Natural killer cell (primary cell): ENCODE data around the gene NANS. TPM values are rescaled to one million over a fixed set of nuclear protein-coding genes. Genes with fewer than 3 reads are reported as not detected.

Experiments
- ATAC-seq, 3 donors: fragments of 150-1000 bp in 2 of 3; fragments of 200-7000 bp in 1 of 3; cut with Tn5 transposase; 1 replicate in 1 of 3; 2 replicates in 2 of 3; pipeline ENCODE4 v1.10.0; 2021; ENCODE audit warnings: mild to moderate bottlenecking in 2 of 3, moderate library complexity in 2 of 3
- DNase-seq, 2 donors: peaks; one replicate each; pipeline versions ENCODE4 v3.0.0 to v3.0.0-alpha.2; 2013 to 2021; ENCODE audit warnings: mixed read lengths in 1 of 2
- H3K27ac ChIP-seq: one replicate; pipeline ENCODE4 v1.5.1; 2013; ENCODE audit warnings: mild to moderate bottlenecking, low read length
- H3K27me3 ChIP-seq: one replicate; pipeline ENCODE4 v1.6.1; 2013; ENCODE audit warnings: low read length; ENCODE audit not compliant: control insufficient read depth, insufficient read depth
- H3K36me3 ChIP-seq: one replicate; pipeline ENCODE4 v1.6.1; 2013; ENCODE audit warnings: low read length; ENCODE audit not compliant: control insufficient read depth, insufficient read depth
- H3K4me1 ChIP-seq: one replicate; pipeline ENCODE4 v1.6.1; 2013; ENCODE audit warnings: low read length; ENCODE audit not compliant: control insufficient read depth, insufficient read depth
- H3K4me3 ChIP-seq: one replicate; pipeline ENCODE4 v1.5.1; 2013; ENCODE audit warnings: low read length
- H3K9me3 ChIP-seq: one replicate; pipeline ENCODE4 v1.6.1; 2013; ENCODE audit warnings: low read length; ENCODE audit not compliant: control insufficient read depth, insufficient read depth
- H3K27ac Mint-ChIP-seq, 2 donors: one replicate each; pipeline ENCODE4 v1.8.0; 2022; ENCODE audit warnings: mild to moderate bottlenecking in 2 of 2, mixed read lengths in 2 of 2, moderate library complexity in 1 of 2
- H3K27me3 Mint-ChIP-seq, 2 donors: one replicate each; pipeline ENCODE4 v1.8.0; 2022; ENCODE audit warnings: low read depth in 2 of 2, mixed read lengths in 2 of 2
- H3K36me3 Mint-ChIP-seq: one replicate; pipeline ENCODE4 v1.8.0; 2022; ENCODE audit warnings: mixed read lengths
- H3K4me1 Mint-ChIP-seq, 2 donors: one replicate each; pipeline ENCODE4 v1.8.0; 2022; ENCODE audit warnings: mixed read lengths in 2 of 2
- H3K4me3 Mint-ChIP-seq: one replicate; pipeline ENCODE4 v1.8.0; 2022; ENCODE audit warnings: mild to moderate bottlenecking, moderate library complexity, mixed read lengths
- H3K9me3 Mint-ChIP-seq, 2 donors: one replicate each; pipeline ENCODE4 v1.8.0; 2022; ENCODE audit warnings: mixed read lengths in 2 of 2
- CTCF ChIP-seq: fragments of 200-600 bp; IDR thresholded peaks from one replicate; pipeline ENCODE4 v1.8.0; 2022; ENCODE audit warnings: antibody characterized with exemption
- WGBS: methylation state at CpG from one replicate; pipeline ENCODE4 v1.1.7; 2013; ENCODE audit warnings: missing lambda C conversion rate; ENCODE audit not compliant: insufficient coverage; 5-methylcytosine and 5-hydroxymethylcytosine counted together
- intact Hi-C: fragments of 100-400 bp; cut with micrococcal nuclease; formaldehyde crosslinking; loops from one replicate; pipeline ENCODE4 v1.14.2; 2022
- total RNA-seq, 4 donors: library from RNA; stranded (reverse); fragments of 120-200 nt in 1 of 4; gene quantifications; one replicate each; pipeline versions ENCODE4 v1.2.3 to v1.2.4, GENCODE V29; 2013 to 2022

The NANS gene
- total RNA-seq, 3 donors from 2014 or later (not counting 1 experiment from before 2014, with no cell fraction given) = 30.7 to 36.8 (median 34.1) TPM

GRCh38 chr9:98045234-98046179 lies 11.0 kb upstream of the NANS start:
- peaks cover 12% of the 10 kb centered on the region in 2 donors for H3K4me1 Mint-ChIP-seq
- no peak for TF ChIP-seq CTCF
- no peaks in the 10 kb centered on the region for H3K9me3 Mint-ChIP-seq
- Histone ChIP-seq H3K4me3 (peak overlapping the region; percentile 9), H3K27ac (peak overlapping the region; percentile 66), H3K4me1 (peaks cover 10% of the 10 kb centered on the region), H3K9me3 (no peaks in the 10 kb centered on the region), H3K36me3 (no peaks in the 10 kb centered on the region), H3K27me3 (no peaks in the 10 kb centered on the region)
- WGBS = 41% methylated on average over 6 of the region's 6 CpGs
- H3K27ac Mint-ChIP-seq = peak overlapping the region; percentile 82 to 89
- H3K36me3 Mint-ChIP-seq = no peaks in the 10 kb centered on the region
- DNase-seq (peak in 1 of 2 donors; percentile 83), ATAC-seq (peak; percentile 96 to 97 (median 97))
- intact Hi-C loops = no loop called here
- H3K27me3 Mint-ChIP-seq = no peaks in the 10 kb centered on the region
- H3K4me3 Mint-ChIP-seq = peak overlapping the region; percentile 79

GRCh38 chr9:98046180-98046543 lies 10.4 kb upstream of the NANS start:
- H3K9me3 Mint-ChIP-seq = no peaks in the 10 kb centered on the region
- peak overlapping the region; percentile 82 to 89 for H3K27ac Mint-ChIP-seq
- DNase-seq (no peak), ATAC-seq (no peak)
- no peaks in the 10 kb centered on the region for H3K36me3 ChIP-seq
- no peak overlapping the region for H3K27ac ChIP-seq
- H3K4me1 Mint-ChIP-seq = peaks cover 12% of the 10 kb centered on the region in 2 donors
- WGBS = 95% methylated on average over 8 of the region's 9 CpGs
- no peak overlapping the region for H3K4me3 ChIP-seq
- H3K36me3 Mint-ChIP-seq = no peaks in the 10 kb centered on the region
- intact Hi-C loops = no loop called here
- TF ChIP-seq CTCF = no peak
- peak overlapping the region; percentile 79 for H3K4me3 Mint-ChIP-seq
- H3K9me3 ChIP-seq = no peaks in the 10 kb centered on the region
- H3K4me1 ChIP-seq = peaks cover 10% of the 10 kb centered on the region
- H3K27me3 Mint-ChIP-seq = no peaks in the 10 kb centered on the region
- no peaks in the 10 kb centered on the region for H3K27me3 ChIP-seq

- DNase-seq = no peak
- H3K36me3 ChIP-seq = no peaks in the 10 kb centered on the region
- ATAC-seq = no peak
- Mint-ChIP-seq H3K27me3 (no peaks in the 10 kb centered on the region), H3K4me3 (no peak overlapping the region), H3K9me3 (no peaks in the 10 kb centered on the region), H3K27ac (no peak overlapping the region), H3K36me3 (no peaks in the 10 kb centered on the region), H3K4me1 (peaks cover 12% of the 10 kb centered on the region in 2 donors)
- no peak overlapping the region for H3K4me3 ChIP-seq
- no peaks in the 10 kb centered on the region for H3K27me3 ChIP-seq
- no peak for TF ChIP-seq CTCF
- WGBS = 70% methylated on average over 5 of the region's 5 CpGs
- no peaks in the 10 kb centered on the region for H3K9me3 ChIP-seq
- intact Hi-C loops = no loop called here
- no peak overlapping the region for H3K27ac ChIP-seq
- H3K4me1 ChIP-seq = peaks cover 10% of the 10 kb centered on the region
Observed at GRCh38 chr9:98047002-98047401, 9.5 kb upstream of the NANS start.
